Neural progenitor cell (in vitro differentiated cells): ENCODE data around the gene PTGR3. TPM values are rescaled to one million over a fixed set of nuclear protein-coding genes. Genes with fewer than 3 reads are reported as not detected.

Source experiments
- DNase-seq: peaks from one replicate; pipeline ENCODE4 v3.0.0-alpha.2; 2016; ENCODE audit warnings: low spot score
- H2AFZ ChIP-seq: fragments of 200-600 bp; sonication (generic); replicated peaks from 2 replicates; pipeline ENCODE4 v1.6.1; 2016; ENCODE audit warnings: antibody characterized with exemption
- H3F3A ChIP-seq: fragments of 200-600 bp; sonication (generic); 2 replicates; pipeline ENCODE4 v1.6.1; 2016; ENCODE audit warnings: antibody characterized with exemption, low read depth
- H3K27ac ChIP-seq: fragments of 200-600 bp; sonication (generic); 2 replicates; pipeline ENCODE4 v1.5.1; 2016; ENCODE audit warnings: mild to moderate bottlenecking
- H3K27me3 ChIP-seq: fragments of 200-600 bp; sonication (generic); 2 replicates; pipeline ENCODE4 v1.6.1; 2016; ENCODE audit warnings: mild to moderate bottlenecking, moderate library complexity
- H3K36me3 ChIP-seq: fragments of 200-600 bp; sonication (generic); 2 replicates; pipeline ENCODE4 v1.5.1; 2016
- H3K4me1 ChIP-seq: fragments of 200-600 bp; sonication (generic); 2 replicates; pipeline ENCODE4 v1.6.1; 2016; ENCODE audit warnings: mixed run types
- H3K4me2 ChIP-seq: fragments of 200-600 bp; sonication (generic); 2 replicates; pipeline ENCODE4 v1.6.1; 2016
- H3K4me3 ChIP-seq: fragments of 200-600 bp; sonication (generic); 2 replicates; pipeline ENCODE4 v1.5.1; 2016
- H3K79me2 ChIP-seq: fragments of 200-600 bp; sonication (generic); 2 replicates; pipeline ENCODE4 v1.6.1; 2016; ENCODE audit warnings: low read depth
- H3K9ac ChIP-seq: fragments of 200-600 bp; sonication (generic); 2 replicates; pipeline ENCODE4 v1.6.1; 2016
- H3K9me3 ChIP-seq: fragments of 200-600 bp; sonication (generic); 2 replicates; pipeline ENCODE4 v1.5.1; 2016; ENCODE audit warnings: low read depth
- H4K20me1 ChIP-seq: fragments of 200-600 bp; sonication (generic); 2 replicates; pipeline ENCODE4 v1.6.1; 2016; ENCODE audit warnings: low read depth
- H3K27ac Mint-ChIP-seq: 3 replicates; pipeline ENCODE4 v1.8.0; 2021; ENCODE audit warnings: mixed read lengths
- H3K27me3 Mint-ChIP-seq: 2 replicates; pipeline ENCODE4 v1.8.0; 2022; ENCODE audit warnings: low read depth, mild to moderate bottlenecking, inconsistent platforms, moderate library complexity, mixed read lengths; ENCODE audit not compliant: insufficient read depth
- H3K36me3 Mint-ChIP-seq: 3 replicates; pipeline ENCODE4 v1.8.0; 2021; ENCODE audit warnings: mixed read lengths
- H3K4me1 Mint-ChIP-seq: 3 replicates; pipeline ENCODE4 v1.8.0; 2021; ENCODE audit warnings: mixed read lengths
- H3K4me3 Mint-ChIP-seq: 3 replicates; pipeline ENCODE4 v1.8.0; 2021; ENCODE audit warnings: mild to moderate bottlenecking, moderate library complexity, mixed read lengths
- H3K9me3 Mint-ChIP-seq: 3 replicates; pipeline ENCODE4 v1.8.0; 2020; ENCODE audit warnings: mixed read lengths
- EZH2 ChIP-seq: fragments of 200-600 bp; sonication (generic); IDR thresholded peaks from 2 replicates; pipeline ENCODE4 v1.6.1; 2017; ENCODE audit warnings: antibody characterized with exemption, mild to moderate bottlenecking, moderate library complexity
- EZH2phosphoT487 ChIP-seq: fragments of 200-600 bp; sonication (generic); IDR thresholded peaks from 2 replicates; pipeline ENCODE4 v1.6.1; 2017; ENCODE audit warnings: antibody characterized with exemption
- total RNA-seq: library from RNA; depleted of rRNA; stranded (reverse); fragments of >200 nt; gene quantifications from 2 replicates; pipeline ENCODE4 v1.2.3, GENCODE V29; 2015; ENCODE audit warnings: low replicate concordance
- TF ChIP-seq, protein P1 (sequence below): fragments of 200-600 bp; sonication (generic); IDR thresholded peaks from 2 replicates; pipeline ENCODE4 v1.5.1; 2017; ENCODE audit warnings: antibody characterized with exemption, mild to moderate bottlenecking

PTGR3 gene
- total RNA-seq, 1 donor from 2014 or later: 13.0 TPM

DNA sequence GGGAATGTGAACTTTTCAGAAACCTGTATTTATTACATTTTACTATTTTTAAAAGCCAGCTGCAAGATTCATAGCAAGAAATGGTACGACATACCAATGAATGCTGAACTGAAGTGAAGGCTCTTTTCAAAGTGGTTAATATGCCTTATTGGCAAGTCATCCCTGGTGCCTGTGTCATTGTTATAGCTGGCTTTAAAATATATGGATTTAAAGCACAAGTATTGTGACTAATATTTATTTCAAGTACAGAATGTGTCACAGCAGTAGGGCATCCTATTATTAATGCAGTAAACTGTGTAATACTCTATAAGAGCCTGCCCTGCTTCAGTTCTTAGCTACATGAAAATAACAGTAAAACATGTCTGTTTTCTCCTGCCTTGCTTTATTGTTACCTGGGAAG lies 12.5 kb upstream of the PTGR3 start:
- no peaks in the 10 kb centered on the region for H4K20me1 ChIP-seq
- H3K27ac ChIP-seq: no peak overlapping the region
- Mint-ChIP-seq H3K4me1 (peaks cover 29% of the 10 kb centered on the region), H3K27ac (no peak overlapping the region), H3K27me3 (peaks cover 6% of the 10 kb centered on the region), H3K9me3 (no peaks in the 10 kb centered on the region), H3K36me3 (no peaks in the 10 kb centered on the region), H3K4me3 (no peak overlapping the region)
- H3F3A ChIP-seq: no peaks in the 10 kb centered on the region
- H3K27me3 ChIP-seq: no peaks in the 10 kb centered on the region
- no peak for DNase-seq
- H3K4me1 ChIP-seq: no peaks in the 10 kb centered on the region
- no peaks in the 10 kb centered on the region for H3K79me2 ChIP-seq
- H3K4me2 ChIP-seq: no peak overlapping the region
- H3K9ac ChIP-seq: no peak overlapping the region
- H3K36me3 ChIP-seq: no peaks in the 10 kb centered on the region
- no peaks in the 10 kb centered on the region for H3K9me3 ChIP-seq
- no peak overlapping the region for H3K4me3 ChIP-seq
- TF ChIP-seq EZH2: no peak
- TF ChIP-seq, protein P1, sequence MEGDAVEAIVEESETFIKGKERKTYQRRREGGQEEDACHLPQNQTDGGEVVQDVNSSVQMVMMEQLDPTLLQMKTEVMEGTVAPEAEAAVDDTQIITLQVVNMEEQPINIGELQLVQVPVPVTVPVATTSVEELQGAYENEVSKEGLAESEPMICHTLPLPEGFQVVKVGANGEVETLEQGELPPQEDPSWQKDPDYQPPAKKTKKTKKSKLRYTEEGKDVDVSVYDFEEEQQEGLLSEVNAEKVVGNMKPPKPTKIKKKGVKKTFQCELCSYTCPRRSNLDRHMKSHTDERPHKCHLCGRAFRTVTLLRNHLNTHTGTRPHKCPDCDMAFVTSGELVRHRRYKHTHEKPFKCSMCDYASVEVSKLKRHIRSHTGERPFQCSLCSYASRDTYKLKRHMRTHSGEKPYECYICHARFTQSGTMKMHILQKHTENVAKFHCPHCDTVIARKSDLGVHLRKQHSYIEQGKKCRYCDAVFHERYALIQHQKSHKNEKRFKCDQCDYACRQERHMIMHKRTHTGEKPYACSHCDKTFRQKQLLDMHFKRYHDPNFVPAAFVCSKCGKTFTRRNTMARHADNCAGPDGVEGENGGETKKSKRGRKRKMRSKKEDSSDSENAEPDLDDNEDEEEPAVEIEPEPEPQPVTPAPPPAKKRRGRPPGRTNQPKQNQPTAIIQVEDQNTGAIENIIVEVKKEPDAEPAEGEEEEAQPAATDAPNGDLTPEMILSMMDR: no peak
- no peak for TF ChIP-seq EZH2phosphoT487
- H2AFZ ChIP-seq: no peak overlapping the region

DNA sequence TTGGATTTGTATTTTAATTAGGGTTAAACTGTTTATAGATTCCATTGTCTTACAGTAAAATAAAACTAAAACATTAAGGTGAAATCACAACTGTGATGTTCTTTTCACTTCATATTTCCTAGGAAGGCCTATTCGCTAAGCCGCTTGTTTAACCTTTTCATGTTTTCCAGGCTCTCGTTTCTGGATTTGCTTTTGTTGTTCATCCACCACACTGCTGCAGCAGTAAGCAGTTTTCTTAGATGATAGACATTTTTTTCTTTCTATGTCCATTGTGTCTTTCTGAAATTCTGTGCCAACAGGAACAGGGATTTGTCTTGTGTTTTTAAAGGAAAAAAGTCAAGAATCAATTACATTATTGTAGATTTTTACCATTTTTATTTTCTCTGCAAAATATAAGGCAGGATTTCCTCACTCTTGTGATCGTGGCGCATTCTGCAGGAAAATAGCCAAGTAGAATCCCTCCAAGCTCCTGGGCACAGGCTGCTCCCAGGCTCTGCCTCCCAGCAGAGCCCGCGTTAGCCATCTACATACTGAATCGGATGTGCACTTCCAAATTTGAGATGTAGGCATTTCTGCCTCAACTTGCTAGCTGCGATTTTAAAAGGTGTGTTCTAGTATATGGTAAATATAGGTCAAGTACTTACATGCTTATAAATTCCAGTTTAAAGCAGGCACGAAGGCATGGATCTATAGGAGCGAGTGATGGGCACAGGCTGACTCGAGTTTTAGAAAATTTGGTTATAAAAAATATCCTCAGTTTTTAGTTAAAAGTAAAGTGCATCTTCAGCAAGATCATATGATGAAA lies 11.8 kb upstream of the PTGR3 start:
- H3K36me3 Mint-ChIP-seq: no peaks in the 10 kb centered on the region
- no peaks in the 10 kb centered on the region for H3F3A ChIP-seq
- no peak overlapping the region for H3K27ac ChIP-seq
- no peak for DNase-seq
- no peak overlapping the region for H3K4me2 ChIP-seq
- no peaks in the 10 kb centered on the region for H3K4me1 ChIP-seq
- no peaks in the 10 kb centered on the region for H3K9me3 ChIP-seq
- no peaks in the 10 kb centered on the region for H4K20me1 ChIP-seq
- no peak overlapping the region for H3K9ac ChIP-seq
- no peak overlapping the region for H2AFZ ChIP-seq
- H3K4me1 Mint-ChIP-seq: peaks cover 25% of the 10 kb centered on the region
- H3K4me3 ChIP-seq: no peak overlapping the region
- H3K79me2 ChIP-seq: no peaks in the 10 kb centered on the region
- TF ChIP-seq, protein P1: no peak
- TF ChIP-seq EZH2phosphoT487: no peak
- no peak for TF ChIP-seq EZH2
- H3K27me3 ChIP-seq: no peaks in the 10 kb centered on the region
- H3K27ac Mint-ChIP-seq: no peak overlapping the region
- no peaks in the 10 kb centered on the region for H3K36me3 ChIP-seq
- H3K4me3 Mint-ChIP-seq: no peak overlapping the region
- H3K27me3 Mint-ChIP-seq: peaks cover 6% of the 10 kb centered on the region
- H3K9me3 Mint-ChIP-seq: no peaks in the 10 kb centered on the region

DNA sequence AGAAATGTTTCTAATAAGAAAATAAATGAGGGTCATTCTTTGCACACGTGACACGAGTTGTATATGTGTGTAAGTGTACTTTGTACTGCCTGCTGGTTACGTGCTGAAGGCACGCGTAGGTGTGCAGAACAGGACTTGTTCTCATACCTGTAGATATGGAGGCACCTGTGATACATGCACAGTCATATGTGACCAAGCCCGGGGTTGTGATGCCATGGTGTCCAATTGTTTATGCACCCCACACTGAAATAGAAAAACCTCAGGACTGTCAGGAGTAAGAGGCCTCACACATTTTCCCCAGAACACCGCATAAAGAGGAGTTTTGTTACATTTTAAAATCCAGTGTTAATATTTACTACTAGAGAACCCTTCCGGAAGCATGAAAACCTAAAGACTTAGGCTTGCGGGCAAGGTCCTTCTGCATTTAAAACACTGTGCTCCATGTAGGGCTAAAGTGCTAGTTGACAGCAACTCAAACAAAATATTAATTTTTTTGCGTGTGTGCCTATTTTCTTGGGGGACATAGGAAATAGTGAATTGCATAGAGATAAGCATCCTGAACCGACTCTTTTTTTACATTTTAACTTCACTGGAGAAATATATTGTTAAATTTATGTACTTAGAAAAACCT lies 10.9 kb upstream of the PTGR3 start:
- Mint-ChIP-seq H3K4me3 (no peak overlapping the region), H3K27ac (no peak overlapping the region), H3K4me1 (peaks cover 30% of the 10 kb centered on the region), H3K27me3 (peaks cover 6% of the 10 kb centered on the region), H3K36me3 (no peaks in the 10 kb centered on the region), H3K9me3 (no peaks in the 10 kb centered on the region)
- H2AFZ ChIP-seq: no peak overlapping the region
- no peaks in the 10 kb centered on the region for H3K36me3 ChIP-seq
- no peak overlapping the region for H3K9ac ChIP-seq
- no peak overlapping the region for H3K27ac ChIP-seq
- no peak overlapping the region for H3K4me3 ChIP-seq
- TF ChIP-seq EZH2 (no peak), EZH2phosphoT487 (no peak)
- TF ChIP-seq, protein P1: no peak
- H3F3A ChIP-seq: no peaks in the 10 kb centered on the region
- H3K27me3 ChIP-seq: peaks cover 7% of the 10 kb centered on the region
- H3K79me2 ChIP-seq: no peaks in the 10 kb centered on the region
- H3K4me2 ChIP-seq: no peak overlapping the region
- H3K9me3 ChIP-seq: no peaks in the 10 kb centered on the region
- no peaks in the 10 kb centered on the region for H4K20me1 ChIP-seq
- no peaks in the 10 kb centered on the region for H3K4me1 ChIP-seq
- DNase-seq: no peak
